Measurements from ENCODE around the gene SLC9A9.

Gene SLC9A9

DNA sequence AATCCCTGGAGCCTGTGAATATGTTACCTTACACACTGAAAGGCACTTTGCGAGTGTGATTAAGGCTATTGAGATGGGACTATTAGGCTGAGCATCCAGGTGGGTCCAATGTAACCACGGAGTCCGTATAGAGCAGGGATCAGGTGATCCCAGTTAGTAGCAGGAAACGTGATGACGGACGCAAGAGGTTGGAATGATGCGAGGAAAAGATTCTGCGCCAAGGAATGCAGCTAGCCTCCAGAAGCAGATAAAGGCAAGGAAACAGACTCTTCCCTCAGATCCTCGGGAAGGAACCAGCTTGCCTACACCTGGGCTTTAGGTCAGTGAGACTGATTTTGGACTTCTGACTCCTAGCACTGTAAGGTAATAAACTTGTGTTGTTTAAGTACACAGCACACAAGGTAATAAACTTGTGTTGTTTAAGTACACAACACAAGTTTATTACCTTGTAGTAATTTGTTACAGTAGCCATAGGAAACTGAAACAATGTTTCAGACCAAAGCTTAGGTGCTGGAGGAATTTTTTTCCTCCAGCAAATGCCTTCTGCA is 603.7 kb downstream of the SLC9A9 start:
- no peak for DNase-seq (ENCODE audit: low spot score)

DNA sequence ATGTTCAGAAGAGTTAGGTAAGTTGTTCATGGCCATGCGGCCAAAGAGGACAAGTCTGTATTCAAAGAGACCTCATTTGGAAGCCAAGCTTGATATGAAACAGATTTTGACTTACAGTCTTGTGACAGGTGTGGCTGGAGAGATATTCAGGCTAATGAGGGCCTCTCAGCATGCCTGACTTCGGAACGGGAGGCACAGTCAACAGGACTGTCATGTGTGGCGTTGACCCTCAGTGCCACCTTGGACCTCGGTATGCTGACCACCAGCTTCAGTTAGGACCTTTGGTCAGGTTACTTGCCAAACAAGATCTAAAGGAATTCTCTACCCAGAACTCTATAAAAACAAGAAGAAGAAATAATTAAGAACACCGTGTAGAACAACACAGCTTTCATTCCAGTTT is 604.6 kb downstream of the SLC9A9 start:
- DNase-seq (ENCODE audit: low spot score): no peak

DNA sequence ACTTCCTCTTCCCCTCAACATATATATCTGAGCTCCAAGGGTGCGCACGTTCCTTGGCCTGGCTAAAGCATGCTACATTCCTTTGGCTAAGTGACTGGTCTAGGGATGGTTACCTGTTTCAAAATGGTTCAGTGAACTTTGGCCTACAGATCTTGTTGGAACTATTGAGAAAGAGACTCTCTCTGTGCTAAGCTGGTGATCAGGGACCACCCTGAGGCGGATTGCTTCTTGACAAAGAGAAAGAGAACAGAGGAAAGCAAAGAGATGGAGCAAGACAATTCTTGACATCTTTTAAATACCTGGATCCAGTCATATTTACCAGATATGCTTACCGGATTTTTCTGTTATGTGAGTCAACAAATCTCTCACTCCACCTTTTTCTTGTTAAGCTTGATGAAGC is 605.6 kb downstream of the SLC9A9 start:
- DNase-seq (ENCODE audit: low spot score): no peak

DNA sequence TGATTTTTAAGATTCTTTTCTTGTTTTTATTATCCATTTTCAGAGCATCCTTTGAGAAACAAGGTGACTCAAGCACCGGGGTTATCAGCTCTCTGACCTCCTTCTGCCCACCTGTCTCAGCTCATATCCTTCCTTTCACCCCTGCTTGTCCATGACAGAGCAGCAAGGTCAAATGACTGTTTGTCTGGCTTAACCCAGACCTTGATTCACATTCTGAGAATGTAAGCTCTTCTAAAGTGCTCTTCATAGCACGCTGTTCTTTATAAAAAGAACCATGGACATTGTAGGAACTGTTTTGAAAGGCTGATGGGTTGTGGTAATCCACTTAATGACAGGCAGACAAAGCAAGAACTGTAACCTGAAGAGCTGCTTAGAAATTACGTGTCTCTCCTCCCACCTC is 606.2 kb downstream of the SLC9A9 start:
- DNase-seq (ENCODE audit: low spot score): no peak

DNA sequence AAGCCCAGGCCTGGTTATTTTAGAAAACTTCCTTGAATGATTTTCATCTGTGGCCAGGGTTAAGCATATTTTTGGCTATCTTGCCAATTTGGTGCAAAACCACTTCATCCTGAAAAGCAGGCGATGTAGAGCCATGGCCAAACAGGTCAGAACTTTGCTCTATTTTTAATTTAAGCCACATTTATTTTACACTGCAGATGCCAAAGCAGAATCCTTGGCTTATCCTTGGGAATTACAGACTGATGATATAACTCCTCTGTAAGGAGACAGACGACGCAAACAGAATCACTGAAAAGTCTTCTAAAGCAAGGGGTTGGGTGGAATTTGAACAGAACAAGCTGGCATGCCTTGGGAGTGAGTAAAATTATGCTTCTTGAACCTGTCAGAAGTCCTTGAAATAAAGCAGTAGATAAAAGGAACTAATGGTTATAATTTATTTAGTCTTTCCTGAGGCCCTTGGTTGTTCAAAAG is 606.8 kb downstream of the SLC9A9 start:
- DNase-seq (ENCODE audit: low spot score): no peak

DNA sequence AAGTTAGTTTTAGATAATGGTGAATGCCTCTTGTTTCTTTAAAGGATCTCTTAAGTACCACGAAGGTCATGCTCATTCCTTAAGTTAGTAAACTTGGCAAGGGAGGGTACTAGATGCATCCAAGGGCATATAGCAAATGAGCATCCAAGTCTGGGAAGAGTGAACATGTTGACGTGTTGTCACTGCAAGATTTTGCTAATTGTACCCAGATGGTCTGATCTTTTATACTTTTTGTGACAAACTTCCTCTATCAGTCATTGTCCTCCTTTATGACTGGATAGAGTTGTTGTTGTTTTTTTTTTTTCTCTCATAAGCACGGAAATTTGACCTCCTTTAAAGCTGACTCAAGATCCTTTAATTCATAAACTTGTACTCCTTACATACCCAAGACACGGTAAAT is 607.4 kb downstream of the SLC9A9 start:
- no peak for DNase-seq (ENCODE audit: low spot score)

DNA sequence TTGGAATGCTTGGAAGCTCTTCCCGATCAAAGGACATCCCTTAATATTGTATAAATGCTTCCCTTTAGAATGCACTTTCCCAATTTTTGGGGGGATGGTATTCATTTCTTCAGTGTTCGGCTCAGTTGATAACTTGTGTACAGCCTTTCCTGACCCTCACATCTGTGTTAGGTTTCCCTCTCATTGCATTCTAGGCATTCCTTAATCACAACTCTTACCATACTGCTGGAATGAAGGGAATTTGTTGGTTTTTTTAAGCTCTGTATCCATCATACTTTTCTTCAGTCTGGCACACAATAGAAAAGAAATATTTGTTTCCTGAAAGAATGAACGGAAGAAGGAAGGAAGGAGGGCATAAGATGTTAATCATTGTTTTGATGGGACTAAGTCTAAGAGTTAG is 609.2 kb downstream of the SLC9A9 start:
- DNase-seq (ENCODE audit: low spot score): no peak

DNA sequence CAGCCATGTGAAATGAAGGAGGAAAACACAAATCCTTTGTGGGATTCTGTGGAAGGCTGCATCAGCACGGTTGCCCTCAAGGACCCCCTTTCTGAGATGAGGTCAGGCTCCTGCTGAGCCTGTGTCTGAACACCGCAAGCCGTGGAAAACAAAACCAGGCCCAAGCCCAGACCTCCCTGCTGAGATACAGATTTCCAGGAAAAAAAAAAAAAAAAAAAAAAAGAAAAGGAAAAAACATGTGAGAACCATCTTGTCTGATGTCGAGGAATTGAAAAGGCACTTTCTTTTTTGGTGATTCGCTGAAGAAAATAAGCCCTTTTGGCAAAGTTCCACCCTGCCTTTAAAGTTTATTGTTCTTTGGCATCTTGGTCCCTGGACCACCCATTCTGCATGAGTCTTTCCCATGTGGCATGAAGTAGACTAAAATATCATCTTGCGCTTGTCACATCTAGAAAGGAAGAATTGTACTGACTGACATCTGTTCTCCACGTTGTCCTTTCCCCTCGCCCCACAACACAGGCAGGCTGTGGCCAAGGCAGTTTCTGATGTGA is 611.1 kb downstream of the SLC9A9 start:
- no peak for DNase-seq (ENCODE audit: low spot score)

DNA sequence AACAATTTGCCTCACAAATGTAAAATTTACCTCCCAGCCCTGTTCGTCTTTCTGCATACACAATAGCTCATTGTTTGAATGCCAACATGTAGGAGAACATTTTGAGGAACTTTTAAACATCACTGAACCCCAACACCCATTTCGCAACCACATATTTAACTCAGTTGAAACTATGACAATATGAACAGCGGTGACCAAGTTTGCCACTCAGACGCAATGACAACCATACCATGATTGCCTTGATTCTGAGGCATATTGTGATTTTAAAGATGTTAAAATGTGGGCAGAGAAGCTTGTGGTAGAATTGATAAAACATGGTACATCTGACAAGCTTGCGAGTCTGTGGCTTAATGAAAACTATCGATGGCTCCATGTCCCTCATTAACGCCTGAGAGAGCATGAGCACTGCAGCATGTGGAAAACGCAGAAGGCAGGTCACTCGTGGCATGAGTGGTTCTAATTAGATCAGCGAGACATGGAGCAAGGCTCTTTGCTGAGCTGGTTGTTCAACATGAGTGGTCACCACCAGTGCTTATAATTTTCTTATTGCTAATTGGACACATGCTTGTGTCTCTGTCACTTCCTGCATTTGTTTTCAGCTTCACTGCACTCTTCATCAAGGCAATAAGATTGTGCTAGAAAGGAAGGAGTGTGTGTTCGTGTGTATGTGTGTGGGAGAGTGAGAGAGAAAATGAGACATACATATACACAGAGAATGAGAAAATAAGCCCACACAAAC is 611.9 kb downstream of the SLC9A9 start:
- no peak for DNase-seq (ENCODE audit: low spot score)

DNA sequence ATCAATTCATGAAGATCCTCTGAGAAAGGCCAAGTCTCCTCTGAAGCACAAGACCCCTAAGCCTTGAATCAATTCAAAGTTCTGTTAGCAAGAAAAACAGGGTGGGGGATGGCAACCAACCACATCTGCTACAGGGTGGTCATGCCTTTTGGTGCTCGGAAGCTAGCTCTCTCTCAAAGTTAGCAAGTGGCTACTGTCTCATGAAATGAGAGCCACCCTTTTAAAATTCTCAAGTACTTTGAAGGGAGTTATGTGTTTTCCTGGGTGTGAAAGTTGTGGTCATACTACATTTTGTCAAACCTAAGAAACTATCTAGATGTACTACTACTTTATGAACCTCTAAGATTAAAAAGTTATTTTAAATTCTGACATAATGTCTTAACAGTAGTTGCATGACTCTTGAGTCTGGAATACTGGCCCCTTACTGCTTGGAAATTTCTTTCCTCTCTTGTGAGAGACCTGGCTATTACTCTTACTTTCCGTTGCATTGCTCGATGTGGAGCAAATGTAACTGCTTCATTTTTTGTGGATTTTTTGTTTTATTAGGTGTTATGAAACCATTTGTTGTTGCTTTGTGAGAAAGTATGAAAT is 612.6 kb downstream of the SLC9A9 start:
- no peak for DNase-seq (ENCODE audit: low spot score)

DNA sequence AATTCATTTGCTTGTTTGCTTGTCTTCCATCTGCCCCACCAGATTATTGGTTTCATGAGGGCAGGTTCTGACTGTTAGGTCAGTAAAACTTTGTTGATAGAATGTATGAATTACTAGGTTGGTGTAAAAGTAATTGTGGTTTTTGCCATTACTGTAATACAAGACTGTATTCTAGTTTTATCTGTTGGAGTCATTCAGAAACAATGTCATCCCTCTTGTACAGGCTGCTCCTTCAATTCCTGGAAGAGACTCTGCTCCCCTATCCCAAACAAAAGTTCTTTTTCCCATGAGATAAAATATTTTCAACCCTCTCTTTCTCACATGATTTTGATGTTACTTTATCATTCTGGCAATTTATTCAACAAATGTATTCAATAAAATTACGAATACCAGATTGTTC is 613.7 kb downstream of the SLC9A9 start:
- no peak for DNase-seq (ENCODE audit: low spot score)

DNA sequence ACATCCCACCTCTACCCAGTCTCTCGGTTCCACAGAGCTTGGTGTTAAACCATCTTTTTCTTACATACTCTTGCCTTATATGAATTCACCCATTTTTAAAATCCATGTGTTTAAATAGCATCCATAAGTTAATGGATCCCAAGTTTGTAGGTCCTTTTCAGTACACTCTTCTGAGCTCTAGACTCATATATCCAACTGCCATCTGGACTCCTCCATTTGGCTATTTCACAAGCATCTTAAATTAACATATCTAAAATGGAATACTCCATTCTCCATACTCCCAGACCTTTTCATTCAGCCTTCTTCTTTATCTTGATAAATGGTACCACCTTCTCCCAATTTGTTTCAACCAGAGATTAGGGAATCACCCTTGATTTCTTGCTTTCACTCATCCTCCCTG is 615.3 kb downstream of the SLC9A9 start:
- DNase-seq (ENCODE audit: low spot score): no peak

DNA sequence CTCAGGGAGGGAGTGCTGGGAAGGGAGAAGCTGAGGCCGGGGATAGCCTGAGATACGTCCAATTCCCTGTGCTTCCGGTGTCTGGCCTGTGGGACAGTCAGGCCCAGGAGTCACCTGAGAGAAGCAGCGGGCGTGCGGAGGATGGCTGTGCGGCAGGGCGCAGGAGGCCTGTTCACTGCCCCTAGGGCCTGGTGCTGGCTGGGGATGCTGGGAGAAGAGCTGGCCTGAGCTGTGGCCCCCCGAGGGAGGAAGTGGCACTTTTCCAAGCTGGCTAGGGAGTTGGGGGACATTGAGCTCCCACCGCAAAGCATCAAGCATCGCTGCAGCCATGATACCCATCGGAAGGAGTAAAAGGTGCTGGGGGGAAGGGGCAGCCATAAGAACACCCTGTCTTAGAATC is 619.9 kb downstream of the SLC9A9 start:
- no peak for DNase-seq (ENCODE audit: low spot score)

DNA sequence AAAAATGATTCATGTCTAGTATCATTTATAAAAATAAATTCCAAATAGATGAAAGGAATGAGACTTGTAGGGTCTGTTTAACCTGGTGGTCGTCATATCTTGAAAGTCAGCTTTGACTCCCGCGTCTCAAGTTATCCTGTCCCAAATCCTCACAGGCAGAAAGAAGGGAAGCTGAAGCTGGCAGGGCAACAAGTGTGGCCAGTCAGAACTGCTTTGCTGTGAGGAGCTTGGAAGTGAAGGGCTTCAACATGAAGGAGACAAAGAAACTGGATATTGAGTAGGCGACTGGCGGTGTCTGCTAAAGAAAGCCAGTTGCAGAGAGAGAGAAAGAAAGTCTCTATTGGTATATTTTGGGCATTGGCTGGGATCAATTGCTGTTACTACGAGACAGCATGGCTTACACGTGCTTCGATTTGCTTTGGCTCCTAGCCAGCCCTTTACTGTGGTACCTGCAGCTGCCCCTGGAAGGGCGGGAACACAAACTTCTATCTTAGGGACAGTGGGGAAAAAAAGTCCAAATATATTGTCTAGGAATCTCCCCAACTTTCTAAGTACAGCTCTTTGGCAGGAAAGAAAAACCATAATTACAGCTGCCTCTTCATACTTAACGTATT is 621.5 kb downstream of the SLC9A9 start:
- DNase-seq (ENCODE audit: low spot score): no peak

DNA sequence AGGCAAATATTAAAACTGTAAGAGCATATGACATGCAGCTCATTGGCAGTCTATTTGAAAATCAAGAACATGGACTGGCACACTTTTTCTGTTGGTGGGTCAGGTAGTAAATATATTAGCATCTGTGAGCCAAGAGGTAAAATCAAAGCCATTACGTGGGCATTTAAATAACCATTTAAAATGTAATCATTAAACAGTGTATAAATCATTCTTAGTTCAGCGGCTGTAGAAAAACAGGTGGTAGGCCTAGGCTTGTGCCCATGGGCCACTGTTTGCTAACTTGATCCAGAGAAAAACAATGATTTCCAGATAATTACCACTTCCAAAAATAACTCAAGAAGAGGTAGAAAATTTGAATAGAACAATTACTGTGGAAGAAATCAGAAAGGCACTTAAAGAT is 623.6 kb downstream of the SLC9A9 start:
- DNase-seq (ENCODE audit: low spot score): no peak

DNA sequence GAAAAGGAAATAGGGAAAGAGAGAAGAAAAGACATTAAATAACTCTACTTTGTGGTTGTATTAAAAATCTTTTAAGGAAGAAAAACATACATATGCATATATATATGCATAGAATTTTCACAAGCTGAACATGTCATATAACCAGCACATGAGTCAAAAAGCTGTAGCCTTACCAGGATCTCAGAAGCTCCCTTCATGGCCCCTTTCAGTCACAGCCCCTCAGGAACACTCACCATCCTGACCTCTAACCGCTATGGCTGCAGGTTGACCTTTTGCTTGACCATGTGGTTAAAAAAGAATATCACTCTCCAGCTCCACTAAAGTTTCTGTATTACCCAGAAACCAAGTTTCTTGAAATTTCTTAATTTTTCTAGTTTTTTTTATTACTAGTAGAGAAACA is 625.3 kb downstream of the SLC9A9 start:
- DNase-seq (ENCODE audit: low spot score): no peak

DNA sequence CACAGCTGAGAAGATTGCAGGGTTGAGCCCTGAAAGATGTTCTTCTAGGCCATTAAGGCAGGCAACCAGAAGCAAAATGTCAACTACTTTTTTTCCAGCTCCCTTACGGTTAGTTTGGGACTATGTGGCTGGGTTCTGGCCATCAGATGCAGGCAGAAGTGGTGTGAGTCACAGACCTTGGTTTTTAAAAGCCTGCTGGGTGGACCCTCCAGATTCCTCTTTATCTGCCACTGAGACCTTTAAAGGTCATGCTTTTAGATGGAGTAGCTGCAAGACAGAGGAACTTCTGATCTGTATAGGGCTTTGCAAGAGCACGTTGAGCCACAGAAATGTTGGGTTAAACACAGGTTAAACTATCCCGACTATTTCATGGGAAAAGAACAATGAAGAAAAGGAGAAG is 625.8 kb downstream of the SLC9A9 start:
- DNase-seq (ENCODE audit: low spot score): no peak

DNA sequence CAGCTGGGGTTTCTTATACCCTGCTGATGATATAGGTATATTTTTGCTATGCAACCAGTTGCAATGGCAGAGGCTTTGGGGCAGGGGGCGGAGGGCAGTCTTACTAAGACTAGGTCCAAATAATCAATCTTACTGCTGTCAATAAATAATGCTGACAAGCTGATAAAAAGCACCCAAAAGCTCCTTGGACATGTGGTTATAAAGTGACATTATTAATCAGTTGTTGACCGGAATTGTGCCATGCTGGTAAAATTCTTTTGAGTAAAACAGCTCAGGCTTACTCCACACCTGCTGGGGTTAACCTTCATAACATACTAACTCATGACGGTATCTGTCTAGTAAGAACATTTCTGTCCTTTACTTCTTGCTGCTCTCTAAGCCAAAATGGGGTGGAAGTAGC is 626.8 kb downstream of the SLC9A9 start:
- DNase-seq (ENCODE audit: low spot score): no peak

DNA sequence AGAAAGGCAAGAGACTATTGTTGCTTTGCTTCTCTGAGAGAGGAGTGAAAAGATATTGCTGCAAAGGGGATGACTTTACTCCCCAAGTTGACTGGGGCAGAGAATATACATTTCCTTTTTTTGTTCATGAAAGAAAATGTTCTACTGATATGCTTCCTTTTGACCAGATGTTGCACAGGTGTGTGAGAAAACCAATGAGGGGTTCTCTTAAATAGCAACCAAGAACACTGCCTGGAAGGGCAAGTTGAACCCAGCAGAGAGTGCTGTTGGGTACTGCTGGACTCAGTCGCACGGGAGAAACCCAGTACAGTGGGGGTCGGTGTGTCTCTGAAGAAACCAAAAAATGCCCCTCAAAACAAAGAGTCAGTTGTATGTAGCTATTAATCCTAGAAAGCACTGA is 627.5 kb downstream of the SLC9A9 start:
- DNase-seq (ENCODE audit: low spot score): no peak

DNA sequence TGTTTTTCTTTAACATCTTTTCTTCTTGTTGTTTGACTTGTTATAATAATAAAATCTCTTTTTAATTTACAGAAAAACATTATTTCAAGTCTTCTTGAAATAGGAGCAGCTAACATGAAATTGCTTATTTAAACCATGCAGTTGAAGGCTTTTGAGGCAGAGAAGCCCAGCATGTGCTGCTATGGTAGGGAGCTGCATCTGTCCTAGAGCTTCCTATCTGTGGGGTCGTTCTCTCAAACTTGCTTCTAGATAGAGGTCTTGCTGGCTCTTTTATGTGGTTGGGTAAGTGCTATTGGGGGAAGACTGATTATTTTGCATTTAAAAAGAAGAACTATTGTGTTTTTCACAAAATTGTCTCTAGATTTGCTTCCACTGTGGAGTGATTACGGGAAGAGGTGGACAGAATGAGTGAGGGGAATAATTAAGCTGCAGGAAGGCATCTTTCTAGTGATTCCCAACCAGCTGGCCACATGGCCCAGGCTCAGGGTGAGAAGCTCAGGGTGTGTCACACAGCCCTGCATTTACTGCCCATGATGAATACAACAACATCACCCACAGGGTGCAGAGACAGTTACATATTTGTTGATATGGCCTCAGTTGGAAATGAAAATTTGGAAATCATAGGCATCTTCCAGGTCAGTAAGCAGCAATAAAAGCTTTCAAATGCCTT is 630.0 kb downstream of the SLC9A9 start:
- DNase-seq (ENCODE audit: low spot score): no peak

DNA sequence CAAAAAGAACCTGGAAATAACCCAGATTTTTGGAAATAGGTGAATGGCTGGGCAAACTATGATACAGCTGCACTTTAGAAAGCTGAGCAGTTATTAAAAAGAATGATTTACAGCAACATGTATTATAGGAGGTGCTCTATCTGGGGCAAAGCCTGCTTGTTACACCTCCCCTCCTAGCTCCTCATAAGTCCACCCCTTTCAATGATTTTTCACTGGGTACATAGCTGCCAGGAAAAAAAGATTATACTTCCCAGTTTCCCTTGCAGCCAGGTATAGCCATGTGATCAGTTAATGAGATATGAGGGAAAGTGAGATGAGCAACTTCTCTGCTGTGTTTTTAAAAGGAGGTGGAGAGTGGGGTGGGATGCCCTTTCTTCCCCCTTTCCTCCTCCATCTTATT is 631.0 kb downstream of the SLC9A9 start:
- no peak for DNase-seq (ENCODE audit: low spot score)

DNA sequence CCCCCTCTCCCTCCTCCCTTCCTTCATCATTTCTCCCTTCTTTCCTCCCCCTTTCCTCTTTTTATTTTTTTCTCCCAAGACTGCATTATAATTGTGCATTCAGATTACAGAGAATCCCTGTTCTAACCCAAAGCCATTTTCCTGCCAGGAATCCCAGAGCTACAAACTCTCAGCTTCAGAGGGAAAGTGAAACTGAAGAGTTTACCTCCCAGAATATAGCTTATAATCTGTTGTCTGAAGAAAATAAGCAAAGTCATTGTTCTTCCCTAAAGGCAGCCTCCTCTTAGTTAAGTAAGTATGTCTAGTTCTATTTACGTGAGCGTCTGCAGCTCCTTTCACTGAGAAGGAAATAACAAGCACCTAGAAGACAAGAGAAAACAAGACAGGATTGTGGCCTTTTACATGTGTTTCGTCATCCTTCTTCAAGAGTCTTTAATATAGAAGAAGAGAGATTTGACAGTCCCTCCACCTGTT is 631.5 kb downstream of the SLC9A9 start:
- no peak for DNase-seq (ENCODE audit: low spot score)

Data from left forelimb (tissue), 1 donor.